GM12891 (cell line): ENCODE results near the gene CSNK2A2.

ENCODE experiments used
- DNase-seq: peaks from one replicate; pipeline ENCODE4 v3.0.0; 2011; ENCODE audit warnings: low spot score; ENCODE audit not compliant: insufficient read length
- FAIRE-seq: peaks from 2 replicates; lab custom pipeline; 2011; peaks lifted over from hg19 to GRCh38; lab: Jason Lieb, UNC
- PAX5 ChIP-seq: IDR thresholded peaks from 2 replicates; pipeline ENCODE4 v1.6.1; 2011; ENCODE audit warnings: low read length, moderate library complexity, mild to moderate bottlenecking; ENCODE audit not compliant: insufficient read depth, severe bottlenecking
- POLR2A ChIP-seq: IDR thresholded peaks from 2 replicates; pipeline ENCODE4 v1.6.1; 2011; ENCODE audit warnings: low read depth, low read length, control low read depth
- POLR2AphosphoS5 ChIP-seq: IDR thresholded peaks from 2 replicates; pipeline ENCODE4 v1.6.1; 2011; ENCODE audit warnings: low read depth, low read length, control low read depth
- POU2F2 ChIP-seq: IDR thresholded peaks from 2 replicates; pipeline ENCODE4 v1.6.1; 2011; ENCODE audit warnings: low read depth, mild to moderate bottlenecking, control low read depth, low read length, moderate library complexity
- SPI1 ChIP-seq: IDR thresholded peaks from 2 replicates; pipeline ENCODE4 v1.6.1; 2011; ENCODE audit warnings: low read depth, low read length, control low read depth
- TAF1 ChIP-seq: IDR thresholded peaks from 2 replicates; pipeline ENCODE4 v1.6.1; 2011; ENCODE audit warnings: low read depth, low read length, control low read depth

Gene CSNK2A2

DNA sequence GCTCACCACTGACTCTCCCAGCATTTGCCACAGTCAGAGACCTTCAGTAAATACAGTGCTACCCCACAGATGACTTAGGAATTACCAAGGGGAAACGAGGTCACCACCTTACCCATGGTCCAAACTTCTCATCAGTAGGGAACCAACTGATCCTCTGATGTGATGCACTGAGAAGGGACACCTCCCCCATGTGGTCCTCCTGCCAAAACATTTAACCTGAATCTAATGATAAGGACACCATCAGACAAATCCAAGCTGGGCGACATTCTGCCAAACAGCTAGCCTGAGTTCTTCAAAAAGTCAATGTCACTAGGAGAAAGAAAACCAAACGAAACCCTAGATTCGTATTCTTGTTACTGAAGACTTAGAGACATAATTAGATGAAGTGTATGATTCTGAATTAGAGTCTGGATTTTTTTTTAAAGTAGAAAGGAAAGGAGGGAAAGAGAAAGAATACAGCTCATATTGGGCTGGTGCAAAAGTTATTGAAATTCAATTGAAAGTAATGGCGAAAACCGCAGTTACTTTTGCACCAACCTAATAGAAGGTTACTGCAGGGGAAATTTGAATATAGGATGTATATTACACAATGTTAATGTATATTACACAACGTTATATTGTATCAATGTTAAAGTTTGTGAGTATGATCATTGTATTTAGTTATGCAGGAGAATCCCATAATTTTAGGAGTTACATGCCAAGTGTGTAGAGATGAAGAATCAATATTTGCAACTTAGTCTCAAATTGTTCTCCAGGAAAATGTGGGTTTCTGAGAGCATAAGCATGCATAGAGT lies 2.3 kb upstream of the CSNK2A2 start:
- no peak for DNase-seq
- TF ChIP-seq SPI1 = no peak
- FAIRE-seq = no peak

DNA sequence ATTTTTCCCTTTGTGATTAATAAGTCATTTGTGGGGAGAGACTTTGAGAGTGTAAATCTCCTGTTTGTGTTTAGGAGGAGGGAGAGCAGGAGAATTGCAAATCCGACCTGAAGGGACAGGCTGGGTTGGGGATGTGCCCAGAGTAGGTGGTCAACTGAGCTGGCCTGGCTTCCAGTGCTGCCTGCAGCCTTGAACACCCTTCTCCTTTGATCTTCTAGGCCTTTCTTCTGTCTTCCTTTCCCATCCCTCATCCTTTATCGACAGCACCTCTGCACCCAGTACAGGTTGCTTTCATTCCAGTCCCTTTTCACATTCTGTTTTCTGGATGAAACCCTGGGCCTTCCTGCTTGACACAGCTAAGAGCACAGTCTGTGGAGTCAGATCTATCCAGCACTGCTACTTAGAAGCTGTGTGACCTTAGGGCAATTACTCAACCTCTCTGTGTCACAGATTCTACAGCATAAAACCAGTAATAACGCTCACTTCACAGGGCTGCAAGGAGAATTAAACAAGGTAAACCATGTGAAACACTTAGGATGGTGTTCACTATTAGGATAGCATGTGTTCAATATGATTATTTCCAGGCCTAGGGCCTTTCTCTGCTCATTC lies 1.0 kb upstream of the CSNK2A2 start:
- FAIRE-seq (no peak), DNase-seq (no peak)
- TF ChIP-seq PAX5 (no peak), SPI1 (no peak), POLR2AphosphoS5 (no peak), TAF1 (no peak), POLR2A (no peak)

DNA sequence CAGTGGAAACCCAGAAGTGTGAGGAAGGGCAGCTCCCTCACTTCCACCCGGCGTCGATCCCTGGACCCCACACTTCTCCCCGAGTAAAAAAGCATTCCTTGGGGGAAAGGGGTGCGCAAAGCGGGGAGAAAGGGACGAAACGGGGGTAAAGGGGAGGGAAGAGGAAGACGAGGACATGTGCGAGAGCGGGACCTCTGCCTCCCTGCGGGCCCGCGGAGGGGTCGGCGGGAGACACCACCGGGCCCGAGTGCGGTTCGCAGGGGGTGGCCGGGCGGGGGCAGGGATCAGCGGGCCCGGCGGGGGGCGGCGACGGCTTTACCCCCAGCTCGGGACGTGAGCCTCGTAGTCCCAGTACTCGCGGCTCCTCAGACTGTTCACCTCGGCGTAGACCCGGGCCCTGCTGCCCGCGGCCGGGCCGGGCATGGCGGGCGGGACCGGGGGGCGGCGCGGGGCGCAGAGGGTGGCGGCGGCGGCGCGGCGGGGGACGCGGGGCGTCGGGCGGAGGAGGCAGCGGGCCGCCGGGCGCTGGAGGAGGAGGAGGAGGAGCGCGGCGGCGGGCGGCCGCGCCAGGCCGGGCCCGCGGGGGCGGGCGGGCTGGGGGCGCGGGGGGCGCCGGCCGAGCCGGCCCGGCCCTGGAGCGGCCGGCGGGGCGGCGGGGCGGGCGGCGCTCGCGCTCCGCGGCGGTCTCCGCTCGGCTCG lies 443 bp downstream of the CSNK2A2 start:
- DNase-seq (peak; percentile 25), FAIRE-seq (no peak)
- TF ChIP-seq POU2F2 = no peak
- TF ChIP-seq PAX5 = no peak
- TF ChIP-seq POLR2A = no peak
- no peak for TF ChIP-seq TAF1
- TF ChIP-seq POLR2AphosphoS5 = no peak
- TF ChIP-seq SPI1 = no peak

DNA sequence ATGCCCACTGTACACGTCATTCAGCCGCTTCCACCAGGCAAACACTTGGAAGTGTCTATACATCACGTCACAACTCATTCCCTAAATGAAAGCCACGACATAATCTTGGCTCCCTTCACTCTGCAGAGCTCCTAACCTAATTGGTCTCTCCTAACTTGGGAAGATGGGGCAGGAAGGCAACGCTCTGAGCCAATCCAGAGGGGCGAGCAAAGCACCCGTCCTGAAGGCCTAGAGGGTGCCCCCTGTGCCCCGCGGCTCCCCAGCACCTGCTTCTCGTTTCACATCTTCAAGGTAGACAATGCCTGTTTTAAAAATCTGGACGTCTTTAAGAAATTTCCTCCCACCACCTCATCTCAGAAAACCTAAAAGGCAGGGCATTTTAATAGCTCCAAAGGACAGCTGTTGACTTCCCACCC lies 1.0 kb downstream of the CSNK2A2 start:
- TF ChIP-seq PAX5 = no peak
- no peak for TF ChIP-seq TAF1
- no peak for TF ChIP-seq POLR2A
- no peak for TF ChIP-seq POU2F2
- TF ChIP-seq SPI1 = no peak
- no peak for TF ChIP-seq POLR2AphosphoS5
- FAIRE-seq (no peak), DNase-seq (no peak)

DNA sequence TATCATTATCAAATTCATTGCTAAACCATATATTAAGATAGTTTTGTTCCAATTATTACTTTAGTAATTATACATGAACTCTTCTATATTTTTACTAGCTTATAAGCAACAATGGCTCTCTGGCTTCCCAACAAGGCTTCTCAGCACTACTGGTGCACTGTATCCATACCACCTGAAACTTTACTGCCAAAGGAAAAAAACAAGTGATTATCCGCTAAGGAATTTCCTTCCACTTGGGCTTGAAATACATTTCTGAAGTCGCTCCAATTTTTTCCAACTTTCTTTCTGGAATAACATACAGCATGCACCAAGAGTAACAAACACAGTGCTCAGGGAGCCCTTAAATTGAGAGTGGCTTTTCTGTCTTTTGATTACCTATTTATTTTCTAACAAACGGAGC lies 2.1 kb downstream of the CSNK2A2 start:
- no peak for DNase-seq
- FAIRE-seq = no peak
- TF ChIP-seq TAF1 (no peak), POLR2A (no peak), POU2F2 (no peak), SPI1 (no peak), POLR2AphosphoS5 (no peak), PAX5 (no peak)

DNA sequence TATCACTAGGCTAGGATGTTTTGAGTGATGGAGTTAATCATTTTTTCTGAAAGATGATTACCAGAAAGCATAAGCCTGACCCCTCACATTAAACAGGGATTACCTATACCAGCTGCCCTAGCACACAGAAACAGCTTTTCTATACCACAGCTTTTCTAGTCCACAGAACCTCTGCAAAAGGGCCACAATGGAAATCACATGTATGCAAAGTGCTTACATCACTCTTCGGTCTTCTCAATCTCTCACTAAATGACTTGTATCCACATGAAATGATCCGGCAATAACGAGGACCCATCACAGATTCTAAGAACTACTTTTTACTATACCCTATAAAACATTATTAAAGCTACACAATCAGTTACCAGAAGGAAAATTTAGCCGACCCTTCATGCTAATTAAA lies 2.6 kb downstream of the CSNK2A2 start:
- FAIRE-seq (no peak), DNase-seq (no peak)
- TF ChIP-seq SPI1 = no peak
- TF ChIP-seq TAF1 = no peak
- no peak for TF ChIP-seq PAX5
- TF ChIP-seq POU2F2 = no peak
- no peak for TF ChIP-seq POLR2AphosphoS5
- no peak for TF ChIP-seq POLR2A

DNA sequence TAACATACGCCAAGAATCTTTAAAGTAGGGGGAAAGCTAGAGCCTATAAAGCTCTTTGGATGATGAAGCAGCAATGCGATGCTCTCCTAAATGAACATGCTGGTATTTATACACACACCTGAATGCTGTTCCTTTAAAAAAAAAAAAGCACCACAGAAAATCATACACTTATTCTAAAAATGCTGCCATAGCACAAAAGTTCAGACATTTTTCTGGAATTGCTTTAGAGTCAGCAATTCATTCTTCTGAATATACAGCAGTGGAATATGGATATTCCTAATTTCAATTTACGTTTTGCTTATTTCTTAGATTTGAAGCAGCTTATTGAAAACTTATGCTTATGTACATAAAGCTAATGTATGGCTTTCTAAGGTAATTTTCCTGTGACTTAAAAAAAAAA lies 3.1 kb downstream of the CSNK2A2 start:
- TF ChIP-seq POU2F2 (no peak), SPI1 (no peak), POLR2AphosphoS5 (no peak), PAX5 (no peak), TAF1 (no peak), POLR2A (no peak)
- DNase-seq = no peak

DNA sequence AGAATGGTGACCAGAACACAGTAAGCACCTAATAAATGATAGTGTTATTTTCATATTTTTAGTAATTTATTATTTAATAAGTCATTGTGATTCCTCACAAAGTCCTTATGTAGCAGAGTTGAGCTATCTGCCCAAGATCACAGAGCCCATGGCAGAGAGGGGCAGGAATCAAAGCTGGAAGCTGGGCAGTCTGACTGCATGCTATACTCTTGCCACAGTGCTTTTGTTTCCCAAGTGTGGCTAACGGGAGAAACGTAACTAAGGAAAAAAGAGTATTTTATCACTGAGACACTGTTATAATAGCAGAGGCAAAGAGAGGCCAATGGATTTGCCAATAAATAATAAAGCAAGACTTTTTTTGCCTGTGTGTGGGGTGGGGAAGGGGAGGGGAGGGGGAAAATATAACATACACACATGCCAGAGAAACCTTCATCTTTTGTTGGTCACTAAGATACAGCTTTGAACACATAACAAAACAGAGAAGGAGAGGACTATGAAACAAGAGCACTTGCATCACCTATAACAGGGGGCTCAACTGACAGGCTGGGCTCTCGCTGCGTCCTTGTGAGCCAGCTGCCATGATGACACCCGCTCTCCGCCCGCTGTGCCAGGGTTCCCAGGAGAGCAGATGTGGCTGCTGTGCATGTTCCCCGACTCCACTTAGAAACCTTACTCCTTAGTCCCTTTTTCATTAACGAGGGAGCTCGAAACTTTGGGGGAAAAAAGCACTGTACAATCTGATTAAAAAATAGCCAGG lies 10.1 kb downstream of the CSNK2A2 start:
- DNase-seq (no peak), FAIRE-seq (no peak)
- TF ChIP-seq TAF1 (no peak), PAX5 (no peak), POLR2AphosphoS5 (no peak), SPI1 (no peak), POLR2A (no peak), POU2F2 (no peak)

More for the DNA sequence above, 3.1 kb downstream of the CSNK2A2 start:
- FAIRE-seq = no peak

DNA sequence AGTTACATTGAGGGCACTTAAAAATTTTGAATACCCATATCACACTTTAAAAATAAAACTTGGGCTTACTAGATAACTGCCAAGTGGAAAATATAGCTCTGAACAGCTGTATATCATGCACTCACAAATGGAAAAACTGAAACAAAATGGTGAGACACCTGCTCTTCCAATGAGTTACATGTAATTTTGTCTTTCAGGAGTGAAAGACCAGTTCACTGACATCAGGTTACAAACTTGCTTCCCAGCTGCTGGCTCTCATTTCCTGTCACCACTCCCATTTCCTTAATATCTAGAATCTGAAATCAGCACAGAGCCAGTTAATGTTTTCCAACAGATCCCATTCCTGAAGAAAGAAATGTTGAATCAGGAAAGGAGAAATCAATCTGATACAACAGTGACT lies 10.8 kb downstream of the CSNK2A2 start:
- TF ChIP-seq POLR2AphosphoS5 (no peak), TAF1 (no peak), POU2F2 (no peak), SPI1 (no peak), PAX5 (no peak), POLR2A (no peak)
- no peak for FAIRE-seq
- no peak for DNase-seq
